Mesothelial cell of epicardium (in vitro differentiated cells): ENCODE measurements around the gene GNL3. TPM values are rescaled to one million over a fixed set of nuclear protein-coding genes. Genes with fewer than 3 reads are reported as not detected.

Source experiments
- DNase-seq, 2 experiments: peaks; one replicate each; pipeline ENCODE4 v3.0.0; 2021; ENCODE audit warnings: low spot score in 2 of 2; ENCODE audit not compliant: unreplicated experiment in 2 of 2
- H3K27ac Mint-ChIP-seq: 2 replicates; pipeline ENCODE4 v1.8.0; 2021; ENCODE audit warnings: mixed read lengths
- H3K27me3 Mint-ChIP-seq: 2 replicates; pipeline ENCODE4 v1.8.0; 2021; ENCODE audit warnings: low read depth, mixed read lengths
- H3K36me3 Mint-ChIP-seq: 2 replicates; pipeline ENCODE4 v1.8.0; 2021; ENCODE audit warnings: mixed read lengths
- H3K4me1 Mint-ChIP-seq: 2 replicates; pipeline ENCODE4 v1.8.0; 2021; ENCODE audit warnings: mixed read lengths
- H3K4me3 Mint-ChIP-seq: 2 replicates; pipeline ENCODE4 v1.8.0; 2021; ENCODE audit warnings: mild to moderate bottlenecking, moderate library complexity, mixed read lengths
- H3K9me3 Mint-ChIP-seq: 2 replicates; pipeline ENCODE4 v1.8.0; 2021; ENCODE audit warnings: mixed read lengths
- CTCF ChIP-seq: fragments of 200-600 bp; sonication (generic); IDR thresholded peaks from one replicate; pipeline ENCODE4 v1.5.0; 2021; ENCODE audit warnings: antibody characterized with exemption; ENCODE audit not compliant: unreplicated experiment
- total RNA-seq: library from RNA; stranded (reverse); gene quantifications from 3 replicates; pipeline ENCODE4 v1.2.1, GENCODE V29; 2021

The GNL3 gene
- total RNA-seq, 1 donor from 2014 or later: 116 TPM

GRCh38 chr3:52707585-52707984 lies 21.8 kb downstream of the GNL3 start:
- Mint-ChIP-seq H3K27me3 (no peaks in the 10 kb centered on the region), H3K36me3 (peaks cover 5% of the 10 kb centered on the region), H3K4me1 (peaks cover 28% of the 10 kb centered on the region), H3K27ac (no peak overlapping the region), H3K4me3 (peak overlapping the region; percentile 56), H3K9me3 (no peaks in the 10 kb centered on the region)
- TF ChIP-seq CTCF: no peak
- DNase-seq: no peak

- no peak for DNase-seq
- TF ChIP-seq CTCF: no peak
- Mint-ChIP-seq H3K27me3 (no peaks in the 10 kb centered on the region), H3K27ac (no peak overlapping the region), H3K4me3 (no peak overlapping the region), H3K4me1 (peaks cover 12% of the 10 kb centered on the region), H3K9me3 (no peaks in the 10 kb centered on the region), H3K36me3 (peaks cover 10% of the 10 kb centered on the region)
These were observed 24.7 kb downstream of the GNL3 start for GRCh38 chr3:52710512-52710911.

GRCh38 chr3:52712291-52713212 lies 26.7 kb downstream of the GNL3 start:
- Mint-ChIP-seq H3K36me3 (peaks cover 10% of the 10 kb centered on the region), H3K9me3 (no peaks in the 10 kb centered on the region), H3K4me3 (no peak overlapping the region), H3K27ac (no peak overlapping the region), H3K4me1 (peaks cover 3% of the 10 kb centered on the region), H3K27me3 (no peaks in the 10 kb centered on the region)
- DNase-seq: no peak
- no peak for TF ChIP-seq CTCF

GRCh38 chr3:52714335-52715302 lies 28.8 kb downstream of the GNL3 start:
- no peak overlapping the region for H3K27ac Mint-ChIP-seq
- TF ChIP-seq CTCF: no peak
- peaks cover 1% of the 10 kb centered on the region for H3K9me3 Mint-ChIP-seq
- DNase-seq: no peak
- H3K36me3 Mint-ChIP-seq: peaks cover 19% of the 10 kb centered on the region
- no peaks in the 10 kb centered on the region for H3K4me1 Mint-ChIP-seq
- no peaks in the 10 kb centered on the region for H3K27me3 Mint-ChIP-seq
- peak overlapping the region; percentile 47 for H3K4me3 Mint-ChIP-seq

- no peak overlapping the region for H3K4me3 Mint-ChIP-seq
- no peaks in the 10 kb centered on the region for H3K27me3 Mint-ChIP-seq
- DNase-seq: no peak
- H3K9me3 Mint-ChIP-seq: peaks cover 4% of the 10 kb centered on the region
- peaks cover 27% of the 10 kb centered on the region for H3K36me3 Mint-ChIP-seq
- no peaks in the 10 kb centered on the region for H3K4me1 Mint-ChIP-seq
- no peak for TF ChIP-seq CTCF
- no peak overlapping the region for H3K27ac Mint-ChIP-seq
These were observed 30.0 kb downstream of the GNL3 start for GRCh38 chr3:52715714-52716305.
